Neural progenitor cell (in vitro differentiated cells): ENCODE data around the gene DRG2.

ENCODE experiments used
- EZH2 ChIP-seq: fragments of 200-600 bp; sonication (generic); IDR thresholded peaks from 2 replicates; pipeline ENCODE4 v1.6.1; 2017; ENCODE audit warnings: antibody characterized with exemption, mild to moderate bottlenecking, moderate library complexity
- EZH2phosphoT487 ChIP-seq: fragments of 200-600 bp; sonication (generic); IDR thresholded peaks from 2 replicates; pipeline ENCODE4 v1.6.1; 2017; ENCODE audit warnings: antibody characterized with exemption

GRCh38 chr17:18136357-18136756, 48.6 kb downstream of the DRG2 start:
- no peak for TF ChIP-seq EZH2phosphoT487
- TF ChIP-seq EZH2: no peak
